K562 (cell line): ENCODE results near the gene ZNF544. TPM values are rescaled to one million over a fixed set of nuclear protein-coding genes. Genes with fewer than 3 reads are reported as not detected.
A peak's percentile ranks its signal among the peaks of the same experiment; 100 is the strongest.

Source experiments
- ATAC-seq: fragments of 200-7000 bp; cut with Tn5 transposase; 3 replicates; pipeline ENCODE4 v1.9.1; 2020; ENCODE audit warnings: moderate library complexity
- BruUV-seq: library from RNA; stranded (reverse); fragments of 400-500 nt; replicated peaks from 2 replicates; lab custom pipeline; 2021; lab: Mats Ljungman, UMichigan
- CTCF ChIA-PET: fragments of 300-600 bp; formaldehyde crosslinking; extraction: SDS; loops from one replicate; lab custom pipeline; 2021; ENCODE audit warnings: low intra/inter-chr PET ratio; lab: Yijun Ruan, JAX
- POLR2A ChIA-PET: fragments of 300-600, 350-650 bp; sonication (Branson Sonifier 250); formaldehyde crosslinking; extraction: SDS; loops from one replicate; lab custom pipeline; 2021; ENCODE audit warnings: antibody characterized with exemption, inconsistent platforms; lab: Yijun Ruan, JAX
- DNase-seq, 4 experiments: peaks; one replicate each; pipeline versions ENCODE4 v3.0.0 to v3.0.0-alpha.2; 2011 to 2018; ENCODE audit warnings: low spot score in 3 of 4, mixed read lengths in 3 of 4; ENCODE audit errors: extremely low read depth in 1 of 4
- FAIRE-seq: peaks from 2 replicates; lab custom pipeline; 2011; peaks lifted over from hg19 to GRCh38; lab: Jason Lieb, UNC
- H2AFZ ChIP-seq: 2 replicates; pipeline ENCODE4 v1.6.0; 2011; ENCODE audit warnings: low read depth, low read length, control low read depth, inconsistent platforms
- H3K27ac ChIP-seq: fragments of 200-600 bp; 3 replicates; pipeline ENCODE4 v1.8.0; 2011; ENCODE audit warnings: low read depth, mild to moderate bottlenecking, control low read depth, inconsistent platforms, low read length, moderate library complexity, mixed read lengths; ENCODE audit errors: extremely low read depth
- H3K27me3 ChIP-seq, 2 experiments: fragments of 300-600 bp in 1 of 2; 2 replicates in 1 of 2; 3 replicates in 1 of 2; pipeline versions ENCODE4 v1.6.0 to v1.8.0; 2011; ENCODE audit warnings: inconsistent platforms in 2 of 2, low read length in 2 of 2, mild to moderate bottlenecking in 1 of 2, mixed read lengths in 1 of 2, moderate library complexity in 1 of 2; ENCODE audit not compliant: control insufficient read depth in 2 of 2, insufficient read depth in 2 of 2
- H3K36me3 ChIP-seq: fragments of 300-600 bp; 3 replicates; pipeline ENCODE4 v1.8.0; 2011; ENCODE audit warnings: mild to moderate bottlenecking, low read length, inconsistent platforms; ENCODE audit not compliant: control insufficient read depth, insufficient read depth
- H3K4me1 ChIP-seq, 2 experiments: fragments of 200-600 bp in 1 of 2; replicated peaks in 1 of 2; 2 replicates in 1 of 2; 3 replicates in 1 of 2; pipeline versions ENCODE4 v1.5.1 to v1.8.0; 2011; ENCODE audit warnings: inconsistent platforms in 2 of 2, low read length in 2 of 2, mild to moderate bottlenecking in 1 of 2, mixed read lengths in 1 of 2, moderate library complexity in 1 of 2; ENCODE audit not compliant: control insufficient read depth in 2 of 2, insufficient read depth in 2 of 2
- H3K4me2 ChIP-seq: 2 replicates; pipeline ENCODE4 v1.6.1; 2011; ENCODE audit warnings: low read length, control low read depth, inconsistent platforms, mixed read lengths; ENCODE audit not compliant: insufficient read depth
- H3K4me3 ChIP-seq: fragments of 200-600 bp; sonication (generic), shearing (Covaris generic); 2 replicates; pipeline ENCODE4 v1.5.1; 2016; ENCODE audit warnings: control low read depth, inconsistent platforms
- H3K79me2 ChIP-seq: fragments of 200-600 bp; 3 replicates; pipeline ENCODE4 v1.8.0; 2011; ENCODE audit warnings: low read length, inconsistent platforms; ENCODE audit not compliant: control insufficient read depth, insufficient read depth
- H3K9ac ChIP-seq, 2 experiments: 2 replicates each; pipeline versions ENCODE4 v1.6.0 to v1.6.1; 2011; ENCODE audit warnings: low read depth in 2 of 2, low read length in 2 of 2, control low read depth in 1 of 2, inconsistent platforms in 1 of 2, mild to moderate bottlenecking in 1 of 2, mixed read lengths in 1 of 2; ENCODE audit not compliant: insufficient read depth in 1 of 2
- H3K9me1 ChIP-seq: one replicate; pipeline ENCODE4 v1.6.0; 2011; ENCODE audit warnings: inconsistent platforms, mild to moderate bottlenecking, low read length, moderate library complexity; ENCODE audit not compliant: control insufficient read depth, insufficient read depth
- H3K9me3 ChIP-seq: replicated peaks from 2 replicates; pipeline ENCODE4 v1.5.1; 2011; ENCODE audit warnings: low read depth, low read length, inconsistent platforms; ENCODE audit not compliant: control insufficient read depth, insufficient read depth
- H4K20me1 ChIP-seq: replicated peaks from 2 replicates; pipeline ENCODE4 v1.6.1; 2011; ENCODE audit warnings: low read length, inconsistent platforms, mixed read lengths; ENCODE audit not compliant: control insufficient read depth, insufficient read depth
- ARID1B ChIP-seq: fragments of 450-650 bp; IDR thresholded peaks from 2 replicates; pipeline ENCODE4 v1.6.1; 2016; ENCODE audit warnings: antibody characterized with exemption, mild to moderate bottlenecking, inconsistent platforms
- BDP1 ChIP-seq: IDR thresholded peaks from 3 replicates; pipeline ENCODE4 v1.6.1; 2011; ENCODE audit not compliant: insufficient read length, insufficient read depth
- CGGBP1 ChIP-seq: fragments of 250-450 bp; sonication (Bioruptor Pico); IDR thresholded peaks from 2 replicates; pipeline ENCODE4 v1.9.0; 2021; ENCODE audit warnings: mild to moderate bottlenecking
- CREB1 ChIP-seq, 2 experiments: sonication (generic) in 1 of 2; formaldehyde crosslinking in 1 of 2; IDR thresholded peaks; 2 replicates each; pipeline versions ENCODE4 v1.6.1 to v1.8.0; 2012 to 2022; ENCODE audit warnings: inconsistent platforms in 1 of 2, mild to moderate bottlenecking in 1 of 2, missing genetic modification reagents in 1 of 2, moderate library complexity in 1 of 2
- EWSR1 ChIP-seq: fragments of 450-650 bp; IDR thresholded peaks from 2 replicates; pipeline ENCODE4 v1.6.1; 2018; ENCODE audit warnings: borderline replicate concordance, mild to moderate bottlenecking, low read depth, moderate library complexity; ENCODE audit not compliant: partially characterized antibody
- GTF2B ChIP-seq: IDR thresholded peaks from 2 replicates; pipeline ENCODE4 v1.6.1; 2011; ENCODE audit not compliant: insufficient read length; ENCODE audit errors: extremely low read depth
- HBP1 ChIP-seq: fragments of 450-650 bp; formaldehyde crosslinking; IDR thresholded peaks from 2 replicates; pipeline ENCODE4 v1.4.0; 2022; ENCODE audit warnings: missing genetic modification characterization
- HDAC8 ChIP-seq: fragments of 450-650 bp; IDR thresholded peaks from 2 replicates; pipeline ENCODE4 v1.6.1; 2016; ENCODE audit warnings: mild to moderate bottlenecking, missing genetic modification characterization, moderate library complexity, missing compliant biosample characterization
- MEF2D ChIP-seq: conservative IDR thresholded peaks from 2 replicates; pipeline ENCODE4 v1.6.1; 2016; ENCODE audit warnings: low read depth, missing genetic modification characterization, missing compliant biosample characterization
- NFXL1 ChIP-seq: fragments of 450-650 bp; formaldehyde crosslinking; IDR thresholded peaks from 2 replicates; pipeline ENCODE4 v1.4.0; 2021; ENCODE audit warnings: mild to moderate bottlenecking
- POLR3G ChIP-seq: IDR thresholded peaks from 2 replicates; pipeline ENCODE4 v1.6.1; 2011; ENCODE audit not compliant: insufficient read length, insufficient replicate concordance; ENCODE audit errors: extremely low read depth
- RAD21 ChIP-seq, 2 experiments: fragments of 250-450 bp in 1 of 2; fragments of 450-650 bp in 1 of 2; sonication (Bioruptor Pico) in 1 of 2; formaldehyde crosslinking in 1 of 2; IDR thresholded peaks in 1 of 2; conservative IDR thresholded peaks in 1 of 2; 2 replicates each; pipeline versions ENCODE4 v1.4.0 to v1.8.0; 2020 to 2022; ENCODE audit warnings: mild to moderate bottlenecking in 2 of 2, moderate library complexity in 1 of 2
- SREBF2 ChIP-seq: sonication (generic); formaldehyde crosslinking; IDR thresholded peaks from 2 replicates; pipeline ENCODE4 v1.4.0; 2020; ENCODE audit warnings: mild to moderate bottlenecking, missing genetic modification reagents
- TAF7 ChIP-seq: fragments of 450-650 bp; IDR thresholded peaks from 2 replicates; pipeline ENCODE4 v1.6.1; 2016; ENCODE audit warnings: missing genetic modification characterization, missing compliant biosample characterization
- THAP7 ChIP-seq: fragments of 250-450 bp; sonication (Bioruptor Pico); IDR thresholded peaks from 2 replicates; pipeline ENCODE4 v1.5.0; 2021
- ZNF133 ChIP-seq: fragments of 250-450 bp; sonication (Bioruptor Pico); IDR thresholded peaks from 2 replicates; pipeline ENCODE4 v1.4.0; 2020; ENCODE audit warnings: mild to moderate bottlenecking
- ZNF146 ChIP-seq: IDR thresholded peaks from one replicate; pipeline ENCODE4 v1.6.1; 2018; ENCODE audit warnings: missing compliant biosample characterization; ENCODE audit not compliant: unreplicated experiment
- ZNF655 ChIP-seq: fragments of 250-450 bp; sonication (Bioruptor Pico); IDR thresholded peaks from 2 replicates; pipeline ENCODE4 v1.5.0; 2021
- WGBS: fragments of 100-300 bp; shearing (Covaris generic); methylation state at CpG from one replicate; pipeline ENCODE4 v1.1.6; 2016; ENCODE audit warnings: low coverage, mixed read lengths; ENCODE audit not compliant: insufficient coverage; ENCODE audit errors: missing lambda C conversion rate; 5-methylcytosine and 5-hydroxymethylcytosine counted together
- in situ Hi-C: fragments of 300-500 bp; cut with MboI; formaldehyde crosslinking; loops from 4 replicates; pipeline ENCODE4 v1.15.0; 2018; ENCODE audit warnings: inconsistent platforms, mixed read lengths
- intact Hi-C: fragments of 100-400 bp; cut with micrococcal nuclease; formaldehyde crosslinking; loops from 2 replicates; pipeline ENCODE4 v1.14.2; 2022
- polyA plus RNA-seq, 8 experiments: library from polyadenylated mRNA; depleted of rRNA in 4 of 8; stranded (reverse) in 5 of 8; unstranded in 3 of 8; fragments of >200 nt; fragmentation: Nextera tagmentation in 2 of 8; fragmentation: Illumina TruSeq in 1 of 8; extraction: Ambion mirVana in 2 of 8; extraction: Trizol in 1 of 8; gene quantifications; 2 replicates each; pipeline versions ENCODE4 v1.2.1 to v1.2.3, GENCODE V29; 2011 to 2014; ENCODE audit warnings: inconsistent platforms in 1 of 8, missing spikeins in 1 of 8
- total RNA-seq, 7 experiments: library from RNA; depleted of rRNA in 6 of 7; stranded (reverse); fragments of >200 nt in 6 of 7; fragmentation: Illumina TruSeq in 2 of 7; extraction: Trizol in 2 of 7; gene quantifications; 2 replicates each; pipeline versions ENCODE4 v1.2.1 to v1.2.3, GENCODE V29; 2011 to 2021; ENCODE audit warnings: low replicate concordance in 1 of 7

Gene ZNF544
- total and polyA plus RNA-seq, 9 of the 15 experiments (the other 6 are each of a cell fraction or from before 2014, with no cell fraction given), result 23.6 to 59.0 (median 41.4) TPM

- FAIRE-seq, result peak; percentile 97
- TF ChIP-seq THAP7 (CRISPR knock-in tag), result no peak
- TF ChIP-seq TAF7 (tag), result peak; percentile 32; the same call in 1 of the 2 replicates
- no peak for TF ChIP-seq SREBF2
- TF ChIP-seq GTF2B, result no peak
- no peak for TF ChIP-seq NFXL1 (CRISPR knock-in tag)
- TF ChIP-seq ZNF146, result no peak
- TF ChIP-seq ZNF133 (CRISPR knock-in tag), result no peak
- no peak for TF ChIP-seq POLR3G
- 0 out of 2 replicates have a peak, but pooled peaks have one; percentile 22 for TF ChIP-seq CREB1 (IDR thresholded peaks at IDR 0.05)
- peak; percentile 74 for TF ChIP-seq CREB1 (CRISPR knock-in tag; IDR thresholded peaks at IDR 0.05)
- TF ChIP-seq ARID1B, result no peak
- TF ChIP-seq CGGBP1, result no peak
- no peak for TF ChIP-seq EWSR1
- no peak for TF ChIP-seq MEF2D (tag)
- TF ChIP-seq RAD21 (CRISPR knock-in tag; conservative IDR thresholded peaks at IDR 0.05 in 1 of 2, IDR thresholded peaks at IDR 0.05 in 1 of 2), result no peak; a peak in 1 of 4 replicates
- no peak for TF ChIP-seq BDP1
- no peak for TF ChIP-seq ZNF655 (CRISPR knock-in tag)
- TF ChIP-seq HDAC8 (tag), result no peak
- no peak for TF ChIP-seq HBP1 (CRISPR knock-in tag)
These were observed 49.9 kb downstream of the ZNF544 start, which contains the start of gene ZNF8 for GRCh38 chr19:58278541-58279041. TSS of gene ZNF8 (plus strand) at chr19:58278955. CDS start at chr19:58279082, 127 bp downstream.

More at GRCh38 chr19:58278541-58279041, 49.9 kb downstream of the ZNF544 start, which contains the start of gene ZNF8:
- peaks cover 2% of the 10 kb centered on the region; the same call in 1 of the 2 replicates for H3K9me3 ChIP-seq
- peak within 1 kb of the TSS; percentile 92 for H2AFZ ChIP-seq
- H3K36me3 ChIP-seq, result peaks cover 26% of the 10 kb centered on the region; the same call in 2 of the 3 replicates
- H3K9ac ChIP-seq, result peak within 1 kb of the TSS; percentile 93 to 100
- BruUV-seq, result no TSS peak
- ChIA-PET POLR2A (interaction anchor here (0.6 to 1.6 kb wide), 11 partner anchors 8 to 277 kb away, joined by 3 to 5 read pairs (median 4); partner anchors contain the start of genes ERVK3-1, ZBTB45, ZNF274 and ZNF324B), CTCF (no interaction called here)
- peak within 1 kb of the TSS; percentile 64 for H3K4me3 ChIP-seq
- H3K27ac ChIP-seq, result peak within 1 kb of the TSS; percentile 84
- intact Hi-C loops (loop anchor here (1.0 to 5.0 kb wide), 3 partner anchors 27 to 129 kb away; partner anchors contain the start of genes ERVK3-1, ZNF274 and ZNF584), in situ Hi-C loops (no loop called here)
- H3K9me1 ChIP-seq, result no peaks in the 10 kb centered on the region
- peak within 1 kb of the TSS; percentile 89 for H3K4me2 ChIP-seq
- no peaks in the 10 kb centered on the region for H4K20me1 ChIP-seq
- under 1% methylated on average over 34 of the region's 42 CpGs for WGBS
- H3K79me2 ChIP-seq, result peaks cover 62% of the 10 kb centered on the region
- H3K4me1 ChIP-seq, result peaks cover 10 to 19% of the 10 kb centered on the region in 2 experiments; a peak in 4 of 5 replicates
- DNase-seq (peak; percentile 99 to 100 (median 99)), ATAC-seq (peak; percentile 98)
- no peaks in the 10 kb centered on the region for H3K27me3 ChIP-seq
